Brain microvascular endothelial cell (primary cell): ENCODE measurements around the gene LRRC4C.

Experiments
- DNase-seq: peaks from one replicate; pipeline ENCODE4 v3.0.0-alpha.2; 2020
- H3K27ac ChIP-seq: fragments of 250-450 bp; sonication (Bioruptor Pico); 2 replicates; pipeline ENCODE4 v1.5.1; 2020; ENCODE audit warnings: mild to moderate bottlenecking, moderate library complexity
- H3K27me3 ChIP-seq: fragments of 250-450 bp; sonication (Bioruptor Pico); replicated peaks from 2 replicates; pipeline ENCODE4 v1.5.1; 2020; ENCODE audit warnings: mild to moderate bottlenecking
- H3K36me3 ChIP-seq: fragments of 250-450 bp; sonication (Bioruptor Pico); replicated peaks from 2 replicates; pipeline ENCODE4 v1.5.1; 2020; ENCODE audit warnings: mild to moderate bottlenecking
- H3K4me3 ChIP-seq: 2 replicates; pipeline ENCODE4 v1.5.1; 2011; ENCODE audit warnings: low read depth, mild to moderate bottlenecking, control low read depth, low read length, moderate library complexity
- in situ Hi-C: cut with HindIII; loops from 2 replicates; pipeline ENCODE4 v1.10.0; 2017; ENCODE audit warnings: low sequenced_read_pairs, low pct_ligation_motif_present
- TF ChIP-seq, protein P1 (sequence below): IDR thresholded peaks from 2 replicates; pipeline ENCODE4 v1.5.1; 2011; ENCODE audit warnings: low read depth, mild to moderate bottlenecking, moderate library complexity, low read length, control low read depth, inconsistent platforms; ENCODE audit errors: missing control alignments

LRRC4C gene

DNA sequence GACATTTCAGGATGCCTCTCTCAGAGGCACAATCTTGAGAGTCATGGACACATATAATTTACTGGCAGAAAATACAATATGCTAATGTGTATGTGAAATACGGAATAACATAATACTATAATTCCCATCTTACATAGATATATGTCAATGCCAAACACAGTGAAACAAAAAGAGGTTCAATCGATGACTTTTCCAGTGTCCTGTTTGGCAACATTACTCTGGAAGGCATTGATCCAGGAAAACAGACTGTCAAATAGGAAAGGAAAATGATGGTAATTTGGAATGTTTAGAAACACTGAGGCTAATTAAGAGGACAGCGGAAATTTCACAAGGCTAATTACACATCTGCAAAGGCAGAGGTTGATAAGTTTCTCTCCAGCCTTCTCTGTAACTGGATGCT is 942.3 kb downstream of the LRRC4C start:
- in situ Hi-C loops = no loop called here

DNA sequence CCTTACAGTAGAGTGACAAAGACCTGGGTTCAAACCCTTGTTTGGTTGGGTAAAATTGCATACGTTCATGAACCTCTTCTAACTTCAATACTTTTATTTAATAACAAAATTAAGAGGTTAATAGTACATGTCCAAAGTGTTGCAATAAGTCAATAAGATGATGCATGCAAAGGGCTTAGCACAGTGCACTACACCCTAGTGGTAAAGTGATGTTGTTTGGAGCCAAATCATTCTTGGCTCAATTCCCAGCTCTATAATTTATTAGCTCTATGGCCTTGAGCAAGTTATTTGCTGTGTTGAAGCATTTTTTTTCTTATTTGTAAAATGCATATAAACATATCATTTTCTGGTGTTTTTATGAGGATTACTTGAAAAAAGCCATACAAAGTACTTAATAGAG is 945.3 kb downstream of the LRRC4C start:
- in situ Hi-C loops = no loop called here
- TF ChIP-seq, protein P1, sequence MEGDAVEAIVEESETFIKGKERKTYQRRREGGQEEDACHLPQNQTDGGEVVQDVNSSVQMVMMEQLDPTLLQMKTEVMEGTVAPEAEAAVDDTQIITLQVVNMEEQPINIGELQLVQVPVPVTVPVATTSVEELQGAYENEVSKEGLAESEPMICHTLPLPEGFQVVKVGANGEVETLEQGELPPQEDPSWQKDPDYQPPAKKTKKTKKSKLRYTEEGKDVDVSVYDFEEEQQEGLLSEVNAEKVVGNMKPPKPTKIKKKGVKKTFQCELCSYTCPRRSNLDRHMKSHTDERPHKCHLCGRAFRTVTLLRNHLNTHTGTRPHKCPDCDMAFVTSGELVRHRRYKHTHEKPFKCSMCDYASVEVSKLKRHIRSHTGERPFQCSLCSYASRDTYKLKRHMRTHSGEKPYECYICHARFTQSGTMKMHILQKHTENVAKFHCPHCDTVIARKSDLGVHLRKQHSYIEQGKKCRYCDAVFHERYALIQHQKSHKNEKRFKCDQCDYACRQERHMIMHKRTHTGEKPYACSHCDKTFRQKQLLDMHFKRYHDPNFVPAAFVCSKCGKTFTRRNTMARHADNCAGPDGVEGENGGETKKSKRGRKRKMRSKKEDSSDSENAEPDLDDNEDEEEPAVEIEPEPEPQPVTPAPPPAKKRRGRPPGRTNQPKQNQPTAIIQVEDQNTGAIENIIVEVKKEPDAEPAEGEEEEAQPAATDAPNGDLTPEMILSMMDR = no peak
- no peak for DNase-seq

More for the DNA sequence above, 942.3 kb downstream of the LRRC4C start:
- Histone ChIP-seq H3K27me3 (no peaks in the 10 kb centered on the region), H3K36me3 (no peaks in the 10 kb centered on the region), H3K27ac (no peak overlapping the region), H3K4me3 (no peak overlapping the region)
- TF ChIP-seq, protein P1 = no peak
- DNase-seq = no peak

GRCh38 chr11:40513281-40513680 is 946.2 kb downstream of the LRRC4C start:
- TF ChIP-seq, protein P1 = no peak
- H3K27me3 ChIP-seq = no peaks in the 10 kb centered on the region
- DNase-seq = no peak
- H3K4me3 ChIP-seq = no peak overlapping the region
- H3K36me3 ChIP-seq = no peaks in the 10 kb centered on the region
- in situ Hi-C loops = no loop called here
- no peak overlapping the region for H3K27ac ChIP-seq

More for the DNA sequence above, 945.3 kb downstream of the LRRC4C start:
- H3K27me3 ChIP-seq = no peaks in the 10 kb centered on the region
- H3K36me3 ChIP-seq = no peaks in the 10 kb centered on the region
- H3K27ac ChIP-seq = no peak overlapping the region
- no peak overlapping the region for H3K4me3 ChIP-seq

DNA sequence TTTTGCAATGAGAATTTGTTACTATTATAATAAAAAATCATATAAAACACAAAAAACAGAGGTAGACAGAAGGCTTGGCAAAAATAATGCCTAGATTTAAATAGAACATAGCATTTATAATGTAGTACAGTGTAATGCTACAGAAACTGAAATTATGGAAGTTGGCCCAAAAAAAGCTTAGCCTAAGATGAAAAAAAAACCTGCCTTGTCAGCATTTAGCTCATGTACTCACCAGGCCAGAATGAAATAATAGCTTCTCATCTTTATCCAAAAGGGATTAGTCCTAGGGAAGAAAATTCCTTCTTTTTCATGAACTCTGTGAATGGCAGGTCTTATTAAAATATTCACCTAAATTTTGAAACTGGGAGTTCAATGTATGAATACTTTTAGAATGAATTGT is 951.1 kb downstream of the LRRC4C start:
- H3K27me3 ChIP-seq = no peaks in the 10 kb centered on the region
- in situ Hi-C loops = no loop called here
- TF ChIP-seq, protein P1 = no peak
- no peak for DNase-seq
- H3K27ac ChIP-seq = no peak overlapping the region
- no peaks in the 10 kb centered on the region for H3K36me3 ChIP-seq
- H3K4me3 ChIP-seq = no peak overlapping the region

DNA sequence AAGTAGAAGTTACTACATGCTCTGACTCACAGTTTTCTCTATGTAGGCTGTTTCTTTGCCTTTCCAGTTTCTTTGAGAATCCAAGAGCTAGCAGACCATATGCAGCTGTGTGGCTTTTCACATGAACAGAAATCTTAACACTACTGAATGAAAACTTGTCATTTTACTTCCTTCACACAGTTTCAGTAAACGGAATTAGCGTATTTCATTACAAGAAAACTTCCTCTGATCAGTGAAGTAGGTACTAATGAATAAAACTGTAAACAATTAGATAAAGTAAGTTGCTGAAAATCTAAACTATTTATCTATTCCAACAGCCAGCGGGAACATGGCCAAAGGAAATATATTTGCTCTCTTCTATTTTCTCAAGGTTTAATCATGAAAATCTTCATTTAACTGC is 953.2 kb downstream of the LRRC4C start:
- no peaks in the 10 kb centered on the region for H3K36me3 ChIP-seq
- in situ Hi-C loops = no loop called here

GRCh38 chr11:40491341-40491740 is 968.1 kb downstream of the LRRC4C start:
- no peak for DNase-seq
- no peak overlapping the region for H3K27ac ChIP-seq
- H3K36me3 ChIP-seq = no peaks in the 10 kb centered on the region
- no peak overlapping the region for H3K4me3 ChIP-seq
- TF ChIP-seq, protein P1 = no peak
- no peaks in the 10 kb centered on the region for H3K27me3 ChIP-seq
- in situ Hi-C loops = no loop called here

More for the DNA sequence above, 953.2 kb downstream of the LRRC4C start:
- no peak overlapping the region for H3K4me3 ChIP-seq
- no peak for DNase-seq
- TF ChIP-seq, protein P1 = no peak
- no peaks in the 10 kb centered on the region for H3K27me3 ChIP-seq
- no peak overlapping the region for H3K27ac ChIP-seq
